CD1c-positive myeloid dendritic cell (primary cell): ENCODE data around the gene SLF1.
"Not testable (repeated sequence)": the region's sequence is repeated elsewhere in the genome, so short reads cannot be mapped to it uniquely, and the experiment has no call there.

Experiments used
- DNase-seq: peaks from one replicate; pipeline ENCODE4 v3.0.0-alpha.2; 2016; ENCODE audit errors: extremely low spot score

SLF1 gene

GRCh38 chr5:94618493-94619328 lies at the start of gene SLF1, which contains the start of gene KIAA0825:
SLF1 (plus strand) TSS chr5:94618669; CDS start chr5:94628811, 10,142 bp downstream.
KIAA0825 (minus strand) TSS chr5:94618604; CDS start chr5:94537126, 81,478 bp downstream.
- DNase-seq = peak; percentile 90

- DNase-seq = no peak
These were observed 47.1 kb upstream of the SLF1 start for GRCh38 chr5:94571415-94571814.

- not testable (repeated sequence) for DNase-seq
These were observed 45.1 kb upstream of the SLF1 start for GRCh38 chr5:94573349-94573748.

GRCh38 chr5:94575196-94575595 lies 43.3 kb upstream of the SLF1 start:
- no peak for DNase-seq

- DNase-seq = peak; percentile 5
These were observed 40.8 kb upstream of the SLF1 start for GRCh38 chr5:94577466-94578245.

GRCh38 chr5:94595281-94595840 lies 23.1 kb upstream of the SLF1 start:
- peak; percentile 43 for DNase-seq

- no peak for DNase-seq
These were observed 4.9 kb upstream of the SLF1 start for GRCh38 chr5:94613583-94613982.

GRCh38 chr5:94614156-94614805 lies 4.2 kb upstream of the SLF1 start:
- no peak for DNase-seq

GRCh38 chr5:94615862-94616261 lies 2.6 kb upstream of the SLF1 start:
- DNase-seq = no peak

- DNase-seq = peak; percentile 82
These were observed 408 bp upstream of the SLF1 start for GRCh38 chr5:94618029-94618492.

- DNase-seq = no peak
These were observed 1.8 kb downstream of the SLF1 start for GRCh38 chr5:94620256-94620655.

- no peak for DNase-seq
These were observed 3.3 kb downstream of the SLF1 start for GRCh38 chr5:94621763-94622162.

GRCh38 chr5:94623011-94623410 lies 4.5 kb downstream of the SLF1 start:
- no peak for DNase-seq

GRCh38 chr5:94623877-94624276 lies 5.4 kb downstream of the SLF1 start:
- no peak for DNase-seq

GRCh38 chr5:94627191-94627590 lies 8.7 kb downstream of the SLF1 start:
- DNase-seq = no peak

GRCh38 chr5:94632024-94632423 lies 13.6 kb downstream of the SLF1 start:
- no peak for DNase-seq

GRCh38 chr5:94640176-94640575 lies 21.7 kb downstream of the SLF1 start:
- no peak for DNase-seq

GRCh38 chr5:94645053-94645452 lies 26.6 kb downstream of the SLF1 start:
- DNase-seq = no peak

- DNase-seq = no peak
These were observed 28.3 kb downstream of the SLF1 start for GRCh38 chr5:94646758-94647157.

GRCh38 chr5:94649874-94650273 lies 31.4 kb downstream of the SLF1 start:
- no peak for DNase-seq

GRCh38 chr5:94658272-94658671 lies 39.8 kb downstream of the SLF1 start:
- DNase-seq = no peak

GRCh38 chr5:94660506-94660905 lies 42.0 kb downstream of the SLF1 start:
- DNase-seq = no peak
